Neural cell (in vitro differentiated cells): Measurements from ENCODE around the gene ADAMTS16. TPM values are rescaled to one million over a fixed set of nuclear protein-coding genes. Genes with fewer than 3 reads are reported as not detected.

Experiments used
- H2AFZ ChIP-seq: fragments of 200-600, 300-800 bp; sonication (generic), shearing (Covaris generic); 2 replicates; pipeline ENCODE4 v1.6.0; 2014; ENCODE audit warnings: low read depth, mild to moderate bottlenecking, antibody characterized with exemption, low read length, moderate library complexity
- H3F3A ChIP-seq: fragments of 200-600 bp; shearing (Covaris generic); 2 replicates; pipeline ENCODE4 v1.6.1; 2016; ENCODE audit warnings: mild to moderate bottlenecking, moderate library complexity, mixed read lengths, antibody characterized with exemption, low read length; ENCODE audit not compliant: insufficient read depth, poor library complexity, severe bottlenecking
- H3K27ac ChIP-seq: fragments of 200-600, 300-800 bp; sonication (generic), shearing (Covaris generic); 2 replicates; pipeline ENCODE4 v1.5.1; 2014; ENCODE audit warnings: mild to moderate bottlenecking, low read length, moderate library complexity
- H3K27me3 ChIP-seq: fragments of 300-800, 200-600 bp; sonication (generic), shearing (Covaris generic); 2 replicates; pipeline ENCODE4 v1.6.0; 2014; ENCODE audit warnings: mild to moderate bottlenecking, low read depth, low read length, moderate library complexity; ENCODE audit not compliant: insufficient read depth
- H3K36me3 ChIP-seq: fragments of 300-800, 200-600 bp; sonication (generic), shearing (Covaris generic); 2 replicates; pipeline ENCODE4 v1.5.1; 2014; ENCODE audit warnings: mild to moderate bottlenecking, antibody characterized with exemption, low read length, moderate library complexity; ENCODE audit not compliant: insufficient read depth
- H3K4me2 ChIP-seq: fragments of 300-800, 200-600 bp; sonication (generic), shearing (Covaris generic); 2 replicates; pipeline ENCODE4 v1.6.0; 2014; ENCODE audit warnings: mild to moderate bottlenecking, low read length
- H3K4me3 ChIP-seq: fragments of 300-800, 200-600 bp; sonication (generic), shearing (Covaris generic); 2 replicates; pipeline ENCODE4 v1.5.1; 2014; ENCODE audit warnings: mild to moderate bottlenecking, low read length, moderate library complexity
- H3K79me2 ChIP-seq: fragments of 200-600 bp; shearing (Covaris generic); replicated peaks from 2 replicates; pipeline ENCODE4 v1.6.0; 2014; ENCODE audit warnings: mild to moderate bottlenecking, low read length, moderate library complexity; ENCODE audit not compliant: insufficient read depth
- H3K9ac ChIP-seq: fragments of 300-800, 200-600 bp; sonication (generic), shearing (Covaris generic); 2 replicates; pipeline ENCODE4 v1.6.1; 2016; ENCODE audit warnings: mild to moderate bottlenecking, low read length, mixed read lengths
- H3K9me2 ChIP-seq: fragments of 200-600 bp; shearing (Covaris generic); 2 replicates; pipeline ENCODE4 v1.6.1; 2016; ENCODE audit warnings: mild to moderate bottlenecking, low read length, mixed read lengths; ENCODE audit not compliant: insufficient read depth
- H3K9me3 ChIP-seq: fragments of 200-600, 300-800 bp; sonication (generic), shearing (Covaris generic); 2 replicates; pipeline ENCODE4 v1.6.1; 2016; ENCODE audit warnings: mild to moderate bottlenecking, mixed run types, low read length, moderate library complexity, mixed read lengths
- H4K20me1 ChIP-seq: fragments of 200-600 bp; shearing (Covaris generic); 2 replicates; pipeline ENCODE4 v1.6.1; 2016; ENCODE audit warnings: mild to moderate bottlenecking, mixed run types; ENCODE audit not compliant: insufficient read depth
- CTCF ChIP-seq: fragments of 450-650 bp; IDR thresholded peaks from 2 replicates; pipeline ENCODE4 v1.5.1; 2014; ENCODE audit warnings: antibody characterized with exemption, mild to moderate bottlenecking, moderate library complexity; ENCODE audit not compliant: poor library complexity, severe bottlenecking
- EP300 ChIP-seq: fragments of 450-650 bp; conservative IDR thresholded peaks from 2 replicates; pipeline ENCODE4 v1.6.1; 2014; ENCODE audit warnings: antibody characterized with exemption, mild to moderate bottlenecking, moderate library complexity; ENCODE audit not compliant: poor library complexity, severe bottlenecking
- EZH2 ChIP-seq: fragments of 200-600, 300-800 bp; shearing (Covaris generic), sonication (generic); IDR thresholded peaks from 2 replicates; pipeline ENCODE4 v1.6.1; 2014; ENCODE audit warnings: antibody characterized with exemption, low read length, borderline replicate concordance, mild to moderate bottlenecking; ENCODE audit not compliant: insufficient read depth, poor library complexity, severe bottlenecking
- MXI1 ChIP-seq: fragments of 450-650 bp; conservative IDR thresholded peaks from 2 replicates; pipeline ENCODE4 v1.6.1; 2014; ENCODE audit warnings: antibody characterized with exemption, mild to moderate bottlenecking; ENCODE audit not compliant: poor library complexity, severe bottlenecking
- POLR2AphosphoS5 ChIP-seq: IDR thresholded peaks from 2 replicates; pipeline ENCODE4 v1.6.1; 2012
- RAD21 ChIP-seq: fragments of 450-650 bp; conservative IDR thresholded peaks from 2 replicates; pipeline ENCODE4 v1.6.1; 2014; ENCODE audit warnings: antibody characterized with exemption, mild to moderate bottlenecking, moderate library complexity
- REST ChIP-seq: IDR thresholded peaks from 2 replicates; pipeline ENCODE4 v1.6.1; 2012; ENCODE audit warnings: borderline replicate concordance
- SMC3 ChIP-seq: fragments of 450-650 bp; conservative IDR thresholded peaks from 2 replicates; pipeline ENCODE4 v1.6.1; 2014; ENCODE audit warnings: antibody characterized with exemption, mild to moderate bottlenecking, moderate library complexity; ENCODE audit not compliant: poor library complexity
- TAF1 ChIP-seq: IDR thresholded peaks from 2 replicates; pipeline ENCODE4 v1.6.1; 2012; ENCODE audit warnings: low read depth
- polyA plus RNA-seq: library from polyadenylated mRNA; depleted of rRNA; stranded (reverse); fragments of >200 nt; gene quantifications from 2 replicates; pipeline ENCODE4 v1.2.3, GENCODE V29; 2014

Gene ADAMTS16
- polyA plus RNA-seq, 1 donor from 2014 or later, result 1.3 TPM

GRCh38 chr5:5105531-5105930, 34.6 kb upstream of the ADAMTS16 start:
- no peak overlapping the region for H3K4me2 ChIP-seq
- no peak overlapping the region for H3K4me3 ChIP-seq
- TF ChIP-seq SMC3 (no peak), CTCF (no peak), MXI1 (no peak), EZH2 (no peak), TAF1 (no peak), REST (no peak), RAD21 (no peak), POLR2AphosphoS5 (no peak), EP300 (no peak)
- no peaks in the 10 kb centered on the region for H4K20me1 ChIP-seq
- no peak overlapping the region for H3K9ac ChIP-seq
- H2AFZ ChIP-seq, result no peak overlapping the region
- H3K27me3 ChIP-seq, result no peaks in the 10 kb centered on the region
- H3K36me3 ChIP-seq, result no peaks in the 10 kb centered on the region
- H3K9me2 ChIP-seq, result no peaks in the 10 kb centered on the region
- no peaks in the 10 kb centered on the region for H3F3A ChIP-seq
- no peaks in the 10 kb centered on the region for H3K9me3 ChIP-seq
- H3K27ac ChIP-seq, result no peak overlapping the region
- no peaks in the 10 kb centered on the region for H3K79me2 ChIP-seq

- Histone ChIP-seq H3K36me3 (no peaks in the 10 kb centered on the region), H3F3A (no peaks in the 10 kb centered on the region), H3K9ac (no peak overlapping the region), H4K20me1 (no peaks in the 10 kb centered on the region), H3K9me3 (no peaks in the 10 kb centered on the region), H3K27ac (no peak overlapping the region), H3K9me2 (no peaks in the 10 kb centered on the region), H3K4me3 (no peak overlapping the region), H3K79me2 (no peaks in the 10 kb centered on the region), H2AFZ (no peak overlapping the region), H3K4me2 (no peak overlapping the region), H3K27me3 (no peaks in the 10 kb centered on the region)
- no peak for TF ChIP-seq REST
- no peak for TF ChIP-seq POLR2AphosphoS5
- no peak for TF ChIP-seq TAF1
- no peak for TF ChIP-seq RAD21
- TF ChIP-seq EP300, result no peak
- TF ChIP-seq SMC3, result no peak
Observed at GRCh38 chr5:5116956-5117355, 23.2 kb upstream of the ADAMTS16 start.
